HepG2 (cell line): ENCODE results near the gene HIC1. TPM values are rescaled to one million over a fixed set of nuclear protein-coding genes. Genes with fewer than 3 reads are reported as not detected.

ENCODE experiments used
- AGO1 ChIP-seq: fragments of 200-400 bp; formaldehyde crosslinking; IDR thresholded peaks from 2 replicates; pipeline ENCODE4 v1.6.1; 2017; ENCODE audit warnings: mild to moderate bottlenecking, low read depth, low read length, moderate library complexity; ENCODE audit not compliant: poor library complexity, severe bottlenecking
- ARNTL ChIP-seq: sonication (generic); formaldehyde crosslinking; IDR thresholded peaks from 2 replicates; pipeline ENCODE4 v1.4.0; 2020; ENCODE audit warnings: mild to moderate bottlenecking, missing genetic modification reagents
- HMGA1 ChIP-seq: sonication (generic); formaldehyde crosslinking; conservative IDR thresholded peaks from 2 replicates; pipeline ENCODE4 v1.4.0; 2020; ENCODE audit warnings: missing genetic modification reagents
- IRF2 ChIP-seq: IDR thresholded peaks from 2 replicates; pipeline ENCODE4 v1.6.1; 2018; ENCODE audit warnings: missing genetic modification reagents, missing compliant biosample characterization
- JARID2 ChIP-seq: sonication (generic); formaldehyde crosslinking; IDR thresholded peaks from 2 replicates; pipeline ENCODE4 v1.8.1; 2023; ENCODE audit warnings: missing genetic modification reagents, inconsistent platforms; ENCODE audit not compliant: insufficient replicate concordance
- KDM3A ChIP-seq: IDR thresholded peaks from 2 replicates; pipeline ENCODE4 v1.6.1; 2018; ENCODE audit warnings: low read depth, missing compliant biosample characterization
- PAWR ChIP-seq: sonication (generic); formaldehyde crosslinking; IDR thresholded peaks from 2 replicates; pipeline ENCODE4 v1.4.0; 2020; ENCODE audit warnings: missing genetic modification reagents, mild to moderate bottlenecking, borderline replicate concordance
- PRMT3 ChIP-seq: sonication (generic); formaldehyde crosslinking; IDR thresholded peaks from 2 replicates; pipeline ENCODE4 v1.8.1; 2022; ENCODE audit warnings: low read depth, mild to moderate bottlenecking, moderate library complexity, missing genetic modification reagents, borderline replicate concordance
- SP140L ChIP-seq: sonication (generic); formaldehyde crosslinking; IDR thresholded peaks from 2 replicates; pipeline ENCODE4 v1.4.0; 2020; ENCODE audit warnings: missing genetic modification reagents, borderline replicate concordance
- TAF1 ChIP-seq: sonication (generic); formaldehyde crosslinking; IDR thresholded peaks from 2 replicates; pipeline ENCODE4 v1.4.0; 2020; ENCODE audit warnings: missing genetic modification reagents
- ZKSCAN8 ChIP-seq: IDR thresholded peaks from 2 replicates; pipeline ENCODE4 v1.6.1; 2016; ENCODE audit warnings: borderline replicate concordance, missing genetic modification reagents, missing compliant biosample characterization
- ZNF256 ChIP-seq: sonication (generic); formaldehyde crosslinking; conservative IDR thresholded peaks from 2 replicates; pipeline ENCODE4 v1.4.0; 2020; ENCODE audit warnings: missing genetic modification reagents
- ZNF646 ChIP-seq: sonication (generic); formaldehyde crosslinking; IDR thresholded peaks from 2 replicates; pipeline ENCODE4 v1.9.0; 2021; ENCODE audit warnings: mild to moderate bottlenecking, missing genetic modification reagents
- polyA plus RNA-seq, 8 experiments: library from polyadenylated mRNA; depleted of rRNA in 3 of 8; stranded (reverse) in 7 of 8; unstranded in 1 of 8; fragments of >200 nt; fragmentation: Illumina TruSeq in 4 of 8; extraction: Trizol in 4 of 8; gene quantifications; 2 replicates each; pipeline versions ENCODE4 v1.2.1 to v1.2.3, GENCODE V29; 2011 to 2016; ENCODE audit warnings: low read depth in 4 of 8, missing spikeins in 1 of 8, mixed read lengths in 1 of 8; ENCODE audit not compliant: insufficient read depth in 1 of 8
- total RNA-seq, 5 experiments: library from RNA; depleted of rRNA; stranded (reverse); fragments of >200 nt; fragmentation: Illumina TruSeq; extraction: Trizol; gene quantifications; 2 replicates each; pipeline ENCODE4 v1.2.3, GENCODE V29; 2016; ENCODE audit warnings: low read depth in 1 of 5
- TF ChIP-seq, protein P1 (sequence below): sonication (generic); formaldehyde crosslinking; IDR thresholded peaks from 2 replicates; pipeline ENCODE4 v1.4.0; 2020; ENCODE audit warnings: mild to moderate bottlenecking, missing genetic modification reagents
- TF ChIP-seq, protein P2 (sequence below): sonication (generic); formaldehyde crosslinking; IDR thresholded peaks from 2 replicates; pipeline ENCODE4 v1.5.0; 2020; ENCODE audit warnings: missing genetic modification reagents, mild to moderate bottlenecking, borderline replicate concordance

HIC1 gene
- total and polyA plus RNA-seq, 2 of the 13 experiments (the other 11 are each of a cell fraction or from before 2014, with no cell fraction given), result 0.04 to 0.31 TPM

- TF ChIP-seq AGO1, result no peak
- peak; percentile 47; the same call in 1 of the 2 replicates for TF ChIP-seq ZKSCAN8 (CRISPR knock-in tag)
- 0 out of 2 replicates have a peak, but pooled peaks have one; percentile 28 for TF ChIP-seq ZNF256 (CRISPR knock-in tag)
- peak; percentile 87 for TF ChIP-seq IRF2 (CRISPR knock-in tag)
- peak; percentile 70 for TF ChIP-seq JARID2
- peak; percentile 88 for TF ChIP-seq ARNTL
- TF ChIP-seq TAF1 (CRISPR knock-in tag), result peak; percentile 87
- peak; percentile 79; the same call in 1 of the 2 replicates for TF ChIP-seq KDM3A (CRISPR knock-in tag)
- TF ChIP-seq ZNF646, result no peak
- TF ChIP-seq SP140L (CRISPR knock-in tag), result peak; percentile 22; the same call in 1 of the 2 replicates
- TF ChIP-seq HMGA1 (CRISPR knock-in tag), result no peak
- TF ChIP-seq, protein P1, sequence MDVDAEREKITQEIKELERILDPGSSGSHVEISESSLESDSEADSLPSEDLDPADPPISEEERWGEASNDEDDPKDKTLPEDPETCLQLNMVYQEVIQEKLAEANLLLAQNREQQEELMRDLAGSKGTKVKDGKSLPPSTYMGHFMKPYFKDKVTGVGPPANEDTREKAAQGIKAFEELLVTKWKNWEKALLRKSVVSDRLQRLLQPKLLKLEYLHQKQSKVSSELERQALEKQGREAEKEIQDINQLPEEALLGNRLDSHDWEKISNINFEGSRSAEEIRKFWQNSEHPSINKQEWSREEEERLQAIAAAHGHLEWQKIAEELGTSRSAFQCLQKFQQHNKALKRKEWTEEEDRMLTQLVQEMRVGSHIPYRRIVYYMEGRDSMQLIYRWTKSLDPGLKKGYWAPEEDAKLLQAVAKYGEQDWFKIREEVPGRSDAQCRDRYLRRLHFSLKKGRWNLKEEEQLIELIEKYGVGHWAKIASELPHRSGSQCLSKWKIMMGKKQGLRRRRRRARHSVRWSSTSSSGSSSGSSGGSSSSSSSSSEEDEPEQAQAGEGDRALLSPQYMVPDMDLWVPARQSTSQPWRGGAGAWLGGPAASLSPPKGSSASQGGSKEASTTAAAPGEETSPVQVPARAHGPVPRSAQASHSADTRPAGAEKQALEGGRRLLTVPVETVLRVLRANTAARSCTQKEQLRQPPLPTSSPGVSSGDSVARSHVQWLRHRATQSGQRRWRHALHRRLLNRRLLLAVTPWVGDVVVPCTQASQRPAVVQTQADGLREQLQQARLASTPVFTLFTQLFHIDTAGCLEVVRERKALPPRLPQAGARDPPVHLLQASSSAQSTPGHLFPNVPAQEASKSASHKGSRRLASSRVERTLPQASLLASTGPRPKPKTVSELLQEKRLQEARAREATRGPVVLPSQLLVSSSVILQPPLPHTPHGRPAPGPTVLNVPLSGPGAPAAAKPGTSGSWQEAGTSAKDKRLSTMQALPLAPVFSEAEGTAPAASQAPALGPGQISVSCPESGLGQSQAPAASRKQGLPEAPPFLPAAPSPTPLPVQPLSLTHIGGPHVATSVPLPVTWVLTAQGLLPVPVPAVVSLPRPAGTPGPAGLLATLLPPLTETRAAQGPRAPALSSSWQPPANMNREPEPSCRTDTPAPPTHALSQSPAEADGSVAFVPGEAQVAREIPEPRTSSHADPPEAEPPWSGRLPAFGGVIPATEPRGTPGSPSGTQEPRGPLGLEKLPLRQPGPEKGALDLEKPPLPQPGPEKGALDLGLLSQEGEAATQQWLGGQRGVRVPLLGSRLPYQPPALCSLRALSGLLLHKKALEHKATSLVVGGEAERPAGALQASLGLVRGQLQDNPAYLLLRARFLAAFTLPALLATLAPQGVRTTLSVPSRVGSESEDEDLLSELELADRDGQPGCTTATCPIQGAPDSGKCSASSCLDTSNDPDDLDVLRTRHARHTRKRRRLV (CRISPR knock-in tag), result peak; percentile 79; the same call in 1 of the 2 replicates
- TF ChIP-seq, protein P2, sequence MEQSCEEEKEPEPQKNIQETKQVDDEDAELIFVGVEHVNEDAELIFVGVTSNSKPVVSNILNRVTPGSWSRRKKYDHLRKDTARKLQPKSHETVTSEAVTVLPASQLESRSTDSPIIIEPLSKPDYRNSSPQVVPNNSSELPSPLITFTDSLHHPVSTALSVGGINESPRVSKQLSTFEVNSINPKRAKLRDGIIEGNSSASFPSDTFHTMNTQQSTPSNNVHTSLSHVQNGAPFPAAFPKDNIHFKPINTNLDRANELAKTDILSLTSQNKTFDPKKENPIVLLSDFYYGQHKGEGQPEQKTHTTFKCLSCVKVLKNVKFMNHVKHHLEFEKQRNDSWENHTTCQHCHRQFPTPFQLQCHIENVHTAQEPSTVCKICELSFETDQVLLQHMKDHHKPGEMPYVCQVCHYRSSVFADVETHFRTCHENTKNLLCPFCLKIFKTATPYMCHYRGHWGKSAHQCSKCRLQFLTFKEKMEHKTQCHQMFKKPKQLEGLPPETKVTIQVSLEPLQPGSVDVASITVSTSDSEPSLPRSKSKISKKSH, result no peak
- no peak for TF ChIP-seq PRMT3 (CRISPR knock-in tag)
- TF ChIP-seq PAWR (CRISPR knock-in tag), result no peak
Measured at GRCh38 chr17:2029911-2030778, 24.8 kb upstream of the HIC1 start, which contains the start of gene DPH1 (continued).
